H9 (cell line): ENCODE measurements around the gene NUP210L. TPM values are rescaled to one million over a fixed set of nuclear protein-coding genes. Genes with fewer than 3 reads are reported as not detected.
A peak's percentile ranks its signal among the peaks of the same experiment; 100 is the strongest.

Source experiments
- DNase-seq: peaks from one replicate; pipeline ENCODE4 v3.0.0-alpha.2; 2017
- H2AFZ ChIP-seq: one replicate; pipeline ENCODE4 v1.6.1; 2013; ENCODE audit warnings: mild to moderate bottlenecking, low read length, control low read depth, moderate library complexity
- H2AK5ac ChIP-seq: 2 replicates; pipeline ENCODE4 v1.6.1; 2013; ENCODE audit warnings: low read length, control low read depth, mixed read lengths; ENCODE audit not compliant: insufficient read length
- H2BK120ac ChIP-seq: one replicate; pipeline ENCODE4 v1.6.1; 2013; ENCODE audit warnings: low read depth, mild to moderate bottlenecking, low read length, control low read depth, inconsistent platforms; ENCODE audit not compliant: poor library complexity, severe bottlenecking
- H2BK12ac ChIP-seq: 2 replicates; pipeline ENCODE4 v1.6.1; 2013; ENCODE audit warnings: low read length, control low read depth, mixed read lengths, low read depth; ENCODE audit not compliant: insufficient read length
- H2BK15ac ChIP-seq: 2 replicates; pipeline ENCODE4 v1.6.1; 2013; ENCODE audit warnings: low read depth, low read length, control low read depth
- H2BK20ac ChIP-seq: one replicate; pipeline ENCODE4 v1.6.1; 2013; ENCODE audit warnings: low read depth, mild to moderate bottlenecking, low read length, control low read depth, inconsistent platforms; ENCODE audit not compliant: poor library complexity, severe bottlenecking
- H2BK5ac ChIP-seq: 2 replicates; pipeline ENCODE4 v1.6.1; 2013; ENCODE audit warnings: low read length, control low read depth, mixed read lengths; ENCODE audit not compliant: insufficient read length
- H3K14ac ChIP-seq: 2 replicates; pipeline ENCODE4 v1.6.1; 2013; ENCODE audit warnings: low read length, control low read depth; ENCODE audit not compliant: insufficient read depth
- H3K18ac ChIP-seq: 2 replicates; pipeline ENCODE4 v1.6.1; 2013; ENCODE audit warnings: low read depth, mild to moderate bottlenecking, mixed read lengths, low read length, control low read depth; ENCODE audit not compliant: insufficient read length
- H3K23ac ChIP-seq: 2 replicates; pipeline ENCODE4 v1.6.1; 2013; ENCODE audit warnings: low read length, control low read depth, mixed read lengths, low read depth; ENCODE audit not compliant: insufficient read length
- H3K23me2 ChIP-seq: 2 replicates; pipeline ENCODE4 v1.6.1; 2013; ENCODE audit warnings: low read depth, mild to moderate bottlenecking, mixed read lengths, low read length, control low read depth; ENCODE audit not compliant: insufficient read length, poor library complexity, severe bottlenecking
- H3K27ac ChIP-seq: 2 replicates; pipeline ENCODE4 v1.5.1; 2013; ENCODE audit warnings: low read length, control low read depth, mixed read lengths, low read depth; ENCODE audit not compliant: insufficient read length
- H3K27me3 ChIP-seq: 2 replicates; pipeline ENCODE4 v1.6.1; 2013; ENCODE audit warnings: low read length, control low read depth, inconsistent platforms; ENCODE audit not compliant: insufficient read depth
- H3K4ac ChIP-seq: 2 replicates; pipeline ENCODE4 v1.6.1; 2013; ENCODE audit warnings: low read depth, mild to moderate bottlenecking, control low read depth, inconsistent platforms, low read length, moderate library complexity
- H3K4me1 ChIP-seq: 2 replicates; pipeline ENCODE4 v1.6.1; 2013; ENCODE audit warnings: low read length, control low read depth, inconsistent platforms; ENCODE audit not compliant: insufficient read depth
- H3K4me2 ChIP-seq: 2 replicates; pipeline ENCODE4 v1.6.1; 2013; ENCODE audit warnings: low read length, control low read depth, mixed read lengths; ENCODE audit not compliant: insufficient read length, insufficient read depth
- H3K56ac ChIP-seq: 2 replicates; pipeline ENCODE4 v1.6.1; 2013; ENCODE audit warnings: low read depth, mild to moderate bottlenecking, mixed read lengths, low read length, control low read depth; ENCODE audit not compliant: insufficient read length
- H3K79me1 ChIP-seq: 2 replicates; pipeline ENCODE4 v1.6.1; 2013; ENCODE audit warnings: low read depth, mild to moderate bottlenecking, moderate library complexity, low read length, control low read depth, inconsistent platforms; ENCODE audit not compliant: insufficient read depth, poor library complexity, severe bottlenecking
- H3K79me2 ChIP-seq: 2 replicates; pipeline ENCODE4 v1.6.1; 2013; ENCODE audit warnings: low read length, control low read depth, inconsistent platforms; ENCODE audit not compliant: insufficient read depth
- H3K9ac ChIP-seq: 2 replicates; pipeline ENCODE4 v1.6.1; 2013; ENCODE audit warnings: low read length, control low read depth, mixed read lengths; ENCODE audit not compliant: insufficient read length; ENCODE audit errors: extremely low read depth
- H3K9me3 ChIP-seq: one replicate; pipeline ENCODE4 v1.6.1; 2013; ENCODE audit warnings: low read depth, low read length, inconsistent platforms; ENCODE audit not compliant: control insufficient read depth
- H3T11ph ChIP-seq: one replicate; pipeline ENCODE4 v1.6.1; 2013; ENCODE audit warnings: mild to moderate bottlenecking, low read length, control low read depth, inconsistent platforms
- H4K20me1 ChIP-seq: one replicate; pipeline ENCODE4 v1.6.1; 2013; ENCODE audit not compliant: control insufficient read depth, insufficient read length, insufficient read depth
- H4K5ac ChIP-seq: 2 replicates; pipeline ENCODE4 v1.6.1; 2013; ENCODE audit warnings: low read depth, mild to moderate bottlenecking, mixed read lengths, low read length, control low read depth; ENCODE audit not compliant: insufficient read length
- H4K8ac ChIP-seq: replicated peaks from 2 replicates; pipeline ENCODE4 v1.6.1; 2013; ENCODE audit warnings: low read length, control low read depth, mixed read lengths, low read depth; ENCODE audit not compliant: insufficient read length
- H4K91ac ChIP-seq: 2 replicates; pipeline ENCODE4 v1.6.1; 2013; ENCODE audit warnings: low read depth, mild to moderate bottlenecking, moderate library complexity, mixed read lengths, low read length, control low read depth; ENCODE audit not compliant: insufficient read length
- H3K27ac Mint-ChIP-seq, 3 experiments: 2 replicates in 2 of 3; 3 replicates in 1 of 3; pipeline ENCODE4 v1.8.0; 2020 to 2021; ENCODE audit warnings: mixed read lengths in 3 of 3, mild to moderate bottlenecking in 1 of 3, moderate library complexity in 1 of 3
- H3K27me3 Mint-ChIP-seq: 2 replicates; pipeline ENCODE4 v1.8.0; 2021; ENCODE audit warnings: low read depth, mild to moderate bottlenecking, moderate library complexity, mixed read lengths
- H3K36me3 Mint-ChIP-seq, 3 experiments: 2 replicates in 2 of 3; 3 replicates in 1 of 3; pipeline ENCODE4 v1.8.0; 2020 to 2021; ENCODE audit warnings: low read depth in 3 of 3, mixed read lengths in 3 of 3; ENCODE audit not compliant: insufficient read depth in 1 of 3
- H3K4me1 Mint-ChIP-seq, 2 experiments: 2 replicates each; pipeline ENCODE4 v1.8.0; 2020; ENCODE audit warnings: mixed read lengths in 2 of 2
- H3K4me3 Mint-ChIP-seq, 2 experiments: 2 replicates in 1 of 2; 3 replicates in 1 of 2; pipeline ENCODE4 v1.8.0; 2020 to 2021; ENCODE audit warnings: mild to moderate bottlenecking in 2 of 2, mixed read lengths in 2 of 2, moderate library complexity in 1 of 2
- H3K9me3 Mint-ChIP-seq, 2 experiments: 2 replicates in 1 of 2; 3 replicates in 1 of 2; pipeline ENCODE4 v1.8.0; 2020; ENCODE audit warnings: mild to moderate bottlenecking in 2 of 2, mixed read lengths in 2 of 2, moderate library complexity in 1 of 2
- WGBS: extraction: QIAGEN DNeasy Blood & Tissue Kit; methylation state at CpG from one replicate; pipeline ENCODE4 v1.1.7; 2013; ENCODE audit warnings: missing lambda C conversion rate, low lambda C conversion rate, mixed read lengths; ENCODE audit not compliant: insufficient read length; ENCODE audit errors: extremely low coverage; 5-methylcytosine and 5-hydroxymethylcytosine counted together
- total RNA-seq: library from RNA; stranded (reverse); gene quantifications from 2 replicates; pipeline ENCODE4 v1.2.1, GENCODE V29; 2021
- TF ChIP-seq, protein P1 (sequence below): fragments of 200-600 bp; sonication (generic); conservative IDR thresholded peaks from 3 replicates; pipeline ENCODE4 v1.8.0; 2021; ENCODE audit warnings: antibody characterized with exemption, mild to moderate bottlenecking

The NUP210L gene
- total RNA-seq, 1 experiment from 2014 or later: 0.04 TPM

DNA sequence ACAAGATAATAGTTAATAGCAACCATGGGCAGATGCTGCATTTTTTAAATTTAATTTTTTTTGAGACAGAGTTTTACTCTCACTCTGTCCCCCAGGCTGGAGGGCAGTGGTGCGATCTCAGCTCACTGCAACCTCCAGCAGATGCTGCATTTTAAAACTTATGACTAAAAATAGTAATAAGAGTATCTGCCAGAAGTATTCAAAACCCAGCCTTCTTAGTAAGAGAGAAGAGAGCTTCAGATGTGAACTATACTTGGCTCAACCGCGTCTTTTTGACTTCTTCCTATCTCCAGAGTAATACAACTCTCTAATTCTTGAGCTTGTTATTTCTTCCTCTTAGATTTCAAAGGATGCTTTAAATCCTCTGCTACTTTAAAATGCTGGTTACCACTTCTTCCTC, 159.7 kb downstream of the NUP210L start:
- peak overlapping the region in 1 of 3 experiments; percentile 87; a peak in 2 of 7 replicates for H3K27ac Mint-ChIP-seq
- Histone ChIP-seq H3K27me3 (no peaks in the 10 kb centered on the region), H2BK12ac (no peak overlapping the region), H4K20me1 (no peaks in the 10 kb centered on the region), H3K9ac (no peak overlapping the region), H4K8ac (no peak overlapping the region), H3K79me2 (peaks cover 3% of the 10 kb centered on the region; the same call in 1 of the 2 replicates), H2AFZ (no peak overlapping the region), H2BK5ac (no peak overlapping the region), H2AK5ac (no peak overlapping the region), H2BK120ac (no peak overlapping the region), H3K23me2 (no peaks in the 10 kb centered on the region), H3K23ac (no peak overlapping the region), H3T11ph (no peak overlapping the region), H3K18ac (no peak overlapping the region), H2BK20ac (no peak overlapping the region), H4K5ac (no peak overlapping the region), H3K27ac (no peak overlapping the region), H3K4me2 (no peak overlapping the region), H3K9me3 (no peaks in the 10 kb centered on the region), H3K56ac (no peak overlapping the region), H3K4ac (no peak overlapping the region), H3K14ac (no peak overlapping the region), H3K79me1 (peaks cover 4% of the 10 kb centered on the region), H4K91ac (no peak overlapping the region), H2BK15ac (no peak overlapping the region), H3K4me1 (no peaks in the 10 kb centered on the region)
- H3K27me3 Mint-ChIP-seq: peaks cover 2% of the 10 kb centered on the region; the same call in 1 of the 2 replicates
- H3K36me3 Mint-ChIP-seq: peaks cover 38 to 51% (median 49%) of the 10 kb centered on the region in 3 experiments
- H3K9me3 Mint-ChIP-seq: peaks cover 0 to 3% of the 10 kb centered on the region in 2 experiments; a peak in 3 of 5 replicates
- no peak overlapping the region for H3K4me3 Mint-ChIP-seq
- no peak for DNase-seq
- no CpG with 5 or more reads among the region's 3 CpGs for WGBS
- peaks cover 13 to 18% of the 10 kb centered on the region in 2 experiments for H3K4me1 Mint-ChIP-seq
- TF ChIP-seq, protein P1, sequence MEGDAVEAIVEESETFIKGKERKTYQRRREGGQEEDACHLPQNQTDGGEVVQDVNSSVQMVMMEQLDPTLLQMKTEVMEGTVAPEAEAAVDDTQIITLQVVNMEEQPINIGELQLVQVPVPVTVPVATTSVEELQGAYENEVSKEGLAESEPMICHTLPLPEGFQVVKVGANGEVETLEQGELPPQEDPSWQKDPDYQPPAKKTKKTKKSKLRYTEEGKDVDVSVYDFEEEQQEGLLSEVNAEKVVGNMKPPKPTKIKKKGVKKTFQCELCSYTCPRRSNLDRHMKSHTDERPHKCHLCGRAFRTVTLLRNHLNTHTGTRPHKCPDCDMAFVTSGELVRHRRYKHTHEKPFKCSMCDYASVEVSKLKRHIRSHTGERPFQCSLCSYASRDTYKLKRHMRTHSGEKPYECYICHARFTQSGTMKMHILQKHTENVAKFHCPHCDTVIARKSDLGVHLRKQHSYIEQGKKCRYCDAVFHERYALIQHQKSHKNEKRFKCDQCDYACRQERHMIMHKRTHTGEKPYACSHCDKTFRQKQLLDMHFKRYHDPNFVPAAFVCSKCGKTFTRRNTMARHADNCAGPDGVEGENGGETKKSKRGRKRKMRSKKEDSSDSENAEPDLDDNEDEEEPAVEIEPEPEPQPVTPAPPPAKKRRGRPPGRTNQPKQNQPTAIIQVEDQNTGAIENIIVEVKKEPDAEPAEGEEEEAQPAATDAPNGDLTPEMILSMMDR: no peak
